Glutamatergic neuron (in vitro differentiated cells): ENCODE results near the gene HHLA2. TPM values are rescaled to one million over a fixed set of nuclear protein-coding genes. Genes with fewer than 3 reads are reported as not detected.
"Not testable (repeated sequence)": the region's sequence is repeated elsewhere in the genome, so short reads cannot be mapped to it uniquely, and the experiment has no call there.

Experiments
- DNase-seq: peaks from one replicate; pipeline ENCODE4 v3.0.0; 2022
- H3K27ac Mint-ChIP-seq: one replicate; pipeline ENCODE4 v1.8.0; 2020; ENCODE audit warnings: mild to moderate bottlenecking, mixed read lengths, inconsistent platforms; ENCODE audit not compliant: unreplicated experiment
- H3K27me3 Mint-ChIP-seq: one replicate; pipeline ENCODE4 v1.8.0; 2020; ENCODE audit warnings: mild to moderate bottlenecking, moderate library complexity, mixed read lengths, inconsistent platforms; ENCODE audit not compliant: unreplicated experiment
- H3K36me3 Mint-ChIP-seq: one replicate; pipeline ENCODE4 v1.8.0; 2020; ENCODE audit warnings: mild to moderate bottlenecking, mixed read lengths, inconsistent platforms; ENCODE audit not compliant: unreplicated experiment
- H3K4me1 Mint-ChIP-seq: one replicate; pipeline ENCODE4 v1.8.0; 2020; ENCODE audit warnings: mild to moderate bottlenecking, low read depth, mixed read lengths, inconsistent platforms; ENCODE audit not compliant: unreplicated experiment
- H3K4me3 Mint-ChIP-seq: one replicate; pipeline ENCODE4 v1.8.0; 2020; ENCODE audit warnings: mild to moderate bottlenecking, mixed read lengths, inconsistent platforms; ENCODE audit not compliant: unreplicated experiment
- H3K9me3 Mint-ChIP-seq: one replicate; pipeline ENCODE4 v1.8.0; 2020; ENCODE audit warnings: mild to moderate bottlenecking, moderate library complexity, mixed read lengths, inconsistent platforms; ENCODE audit not compliant: unreplicated experiment
- total RNA-seq: library from RNA; stranded (reverse); fragmentation: NEBNext Ultra II Directional; extraction: Animal tissue kit (Norgen Biotek cat#: 25700); gene quantifications from one replicate; pipeline ENCODE4 v1.2.1, GENCODE V29; 2021; ENCODE audit not compliant: unreplicated experiment
- TF ChIP-seq, protein P1 (sequence below): fragments of 200-600 bp; sonication (generic); IDR thresholded peaks from one replicate; pipeline ENCODE4 v1.5.0; 2021; ENCODE audit not compliant: partially characterized antibody, unreplicated experiment

Gene HHLA2
- total RNA-seq, 1 donor from 2014 or later: not detected

- Mint-ChIP-seq H3K27ac (no peak overlapping the region), H3K9me3 (peaks cover under 1% of the 10 kb centered on the region), H3K27me3 (no peaks in the 10 kb centered on the region), H3K36me3 (no peaks in the 10 kb centered on the region), H3K4me1 (no peaks in the 10 kb centered on the region), H3K4me3 (no peak overlapping the region)
- no peak for DNase-seq
- TF ChIP-seq, protein P1, sequence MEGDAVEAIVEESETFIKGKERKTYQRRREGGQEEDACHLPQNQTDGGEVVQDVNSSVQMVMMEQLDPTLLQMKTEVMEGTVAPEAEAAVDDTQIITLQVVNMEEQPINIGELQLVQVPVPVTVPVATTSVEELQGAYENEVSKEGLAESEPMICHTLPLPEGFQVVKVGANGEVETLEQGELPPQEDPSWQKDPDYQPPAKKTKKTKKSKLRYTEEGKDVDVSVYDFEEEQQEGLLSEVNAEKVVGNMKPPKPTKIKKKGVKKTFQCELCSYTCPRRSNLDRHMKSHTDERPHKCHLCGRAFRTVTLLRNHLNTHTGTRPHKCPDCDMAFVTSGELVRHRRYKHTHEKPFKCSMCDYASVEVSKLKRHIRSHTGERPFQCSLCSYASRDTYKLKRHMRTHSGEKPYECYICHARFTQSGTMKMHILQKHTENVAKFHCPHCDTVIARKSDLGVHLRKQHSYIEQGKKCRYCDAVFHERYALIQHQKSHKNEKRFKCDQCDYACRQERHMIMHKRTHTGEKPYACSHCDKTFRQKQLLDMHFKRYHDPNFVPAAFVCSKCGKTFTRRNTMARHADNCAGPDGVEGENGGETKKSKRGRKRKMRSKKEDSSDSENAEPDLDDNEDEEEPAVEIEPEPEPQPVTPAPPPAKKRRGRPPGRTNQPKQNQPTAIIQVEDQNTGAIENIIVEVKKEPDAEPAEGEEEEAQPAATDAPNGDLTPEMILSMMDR: no peak
Observed at GRCh38 chr3:108285176-108285575, 11.2 kb upstream of the HHLA2 start.

DNA sequence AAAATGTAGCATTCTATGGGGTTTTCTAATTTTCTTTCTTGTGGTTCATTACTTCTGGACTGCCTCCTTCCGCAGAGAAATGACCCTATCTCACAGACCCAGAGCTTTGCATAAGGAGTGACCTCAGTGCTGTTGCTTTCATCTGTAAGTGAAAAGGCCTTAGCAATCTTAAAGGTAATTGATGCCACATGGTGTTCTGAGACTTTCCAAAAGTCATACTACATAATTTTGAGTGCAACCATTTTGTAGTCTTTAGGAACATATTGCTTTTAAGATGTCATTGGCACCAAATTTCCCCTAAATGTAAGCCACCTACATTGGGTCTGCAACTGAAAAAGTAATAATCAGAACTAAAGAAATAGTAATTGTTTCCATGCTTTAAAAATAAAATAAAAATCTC lies 9.2 kb upstream of the HHLA2 start:
- Mint-ChIP-seq H3K4me1 (no peaks in the 10 kb centered on the region), H3K27ac (no peak overlapping the region), H3K36me3 (no peaks in the 10 kb centered on the region), H3K4me3 (no peak overlapping the region), H3K9me3 (no peaks in the 10 kb centered on the region), H3K27me3 (peaks cover 2% of the 10 kb centered on the region)
- TF ChIP-seq, protein P1: no peak
- no peak for DNase-seq

DNA sequence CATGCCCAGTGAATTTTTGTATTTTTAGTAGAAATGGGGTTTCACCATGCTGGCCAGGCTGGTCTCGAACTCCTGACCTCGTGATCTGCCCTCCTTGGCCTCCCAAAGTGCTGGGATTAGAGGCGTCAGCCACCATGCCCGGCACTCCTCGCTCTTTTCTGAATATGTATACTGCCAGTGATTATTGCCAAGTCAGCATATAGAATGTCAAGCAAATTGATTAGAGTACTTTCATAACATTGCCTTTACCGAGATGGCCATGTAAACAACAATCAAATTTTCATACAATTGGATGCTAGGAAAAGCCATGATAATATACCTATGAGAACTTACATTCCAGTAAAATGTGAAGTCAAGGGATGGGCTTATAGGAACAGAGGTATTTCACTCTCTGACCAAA lies 8.2 kb upstream of the HHLA2 start:
- not testable (repeated sequence) for DNase-seq, H3K27ac Mint-ChIP-seq, H3K4me1 Mint-ChIP-seq, H3K4me3 Mint-ChIP-seq, H3K36me3 Mint-ChIP-seq, H3K9me3 Mint-ChIP-seq, H3K27me3 Mint-ChIP-seq

- Mint-ChIP-seq H3K9me3 (peaks cover 2% of the 10 kb centered on the region), H3K4me1 (no peaks in the 10 kb centered on the region), H3K27me3 (peaks cover 2% of the 10 kb centered on the region), H3K4me3 (no peak overlapping the region), H3K27ac (no peak overlapping the region), H3K36me3 (no peaks in the 10 kb centered on the region)
- DNase-seq: no peak
- TF ChIP-seq, protein P1: no peak
Observed at GRCh38 chr3:108289159-108289558, 7.2 kb upstream of the HHLA2 start.

DNA sequence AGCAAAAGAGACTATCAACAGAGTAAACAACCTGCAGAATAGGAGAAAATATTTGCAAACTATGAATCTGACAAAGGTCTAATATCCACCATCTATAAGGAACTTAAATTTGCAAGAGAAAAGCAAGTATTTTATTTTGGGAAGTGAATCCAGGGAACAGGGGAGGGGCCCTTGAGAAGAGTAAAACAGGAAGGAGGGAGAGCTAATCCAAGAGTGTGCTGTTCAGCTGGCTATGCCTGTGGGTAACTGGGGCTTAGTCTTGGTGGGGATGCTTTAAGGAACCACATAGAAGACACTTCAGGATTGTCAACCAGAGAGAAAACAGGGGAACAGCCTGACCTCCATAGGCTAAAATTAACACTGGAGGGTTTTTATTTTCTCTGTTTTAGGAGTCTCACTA lies 3.9 kb upstream of the HHLA2 start:
- no peak for DNase-seq
- H3K27ac Mint-ChIP-seq: no peak overlapping the region
- H3K9me3 Mint-ChIP-seq: peaks cover 2% of the 10 kb centered on the region
- peaks cover 2% of the 10 kb centered on the region for H3K27me3 Mint-ChIP-seq
- no peaks in the 10 kb centered on the region for H3K36me3 Mint-ChIP-seq
- TF ChIP-seq, protein P1: no peak
- H3K4me3 Mint-ChIP-seq: no peak overlapping the region
- no peaks in the 10 kb centered on the region for H3K4me1 Mint-ChIP-seq

DNA sequence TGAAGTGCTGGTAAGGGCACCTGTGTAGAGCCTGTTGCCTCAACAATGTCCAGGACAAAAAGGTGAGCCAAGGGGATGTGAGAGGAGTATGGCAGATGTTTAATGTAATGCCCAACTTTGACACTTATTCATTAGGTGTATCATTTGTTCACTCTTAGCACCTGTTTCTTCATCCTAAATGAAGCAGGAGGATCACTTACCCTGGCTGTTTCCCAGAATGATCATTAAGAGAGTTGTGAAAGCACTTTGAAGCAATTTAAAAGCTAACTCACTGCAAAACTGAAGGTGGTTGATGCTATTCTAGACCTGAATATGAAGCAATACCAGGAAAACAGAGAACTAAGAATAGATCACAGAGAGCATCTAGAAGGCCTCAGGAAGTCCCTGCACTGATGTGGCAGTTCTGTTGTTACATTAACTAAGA lies 3.4 kb upstream of the HHLA2 start:
- peaks cover 2% of the 10 kb centered on the region for H3K27me3 Mint-ChIP-seq
- peaks cover 2% of the 10 kb centered on the region for H3K9me3 Mint-ChIP-seq
- no peak for DNase-seq
- no peak overlapping the region for H3K27ac Mint-ChIP-seq
- no peaks in the 10 kb centered on the region for H3K36me3 Mint-ChIP-seq
- TF ChIP-seq, protein P1: no peak
- no peak overlapping the region for H3K4me3 Mint-ChIP-seq
- no peaks in the 10 kb centered on the region for H3K4me1 Mint-ChIP-seq
